WI38 (cell line): Measurements from ENCODE around the gene ESYT2.

ENCODE experiments used
- H3K4me3 ChIP-seq: 2 replicates; pipeline ENCODE4 v1.5.1; 2011; ENCODE audit warnings: low read depth, mild to moderate bottlenecking, control low read depth, low read length
- CTCF ChIP-seq: IDR thresholded peaks from 2 replicates; pipeline ENCODE4 v1.5.1; 2012; ENCODE audit warnings: low read depth, mild to moderate bottlenecking, control low read depth, low read length

Gene ESYT2

GRCh38 chr7:158761945-158762344 lies 67.4 kb downstream of the ESYT2 start:
- H3K4me3 ChIP-seq, result no peak overlapping the region
- no peak for TF ChIP-seq CTCF

GRCh38 chr7:158760936-158761335 lies 68.4 kb downstream of the ESYT2 start:
- TF ChIP-seq CTCF, result no peak
- no peak overlapping the region for H3K4me3 ChIP-seq

- TF ChIP-seq CTCF, result no peak
- H3K4me3 ChIP-seq, result no peak overlapping the region
Observed at GRCh38 chr7:158760445-158760764, 68.9 kb downstream of the ESYT2 start.

- no peak for TF ChIP-seq CTCF
Observed at GRCh38 chr7:158759749-158760444, 69.4 kb downstream of the ESYT2 start.

GRCh38 chr7:158759245-158759614 lies 70.1 kb downstream of the ESYT2 start:
- H3K4me3 ChIP-seq, result no peak overlapping the region
- no peak for TF ChIP-seq CTCF

More at GRCh38 chr7:158759749-158760444, 69.4 kb downstream of the ESYT2 start:
- no peak overlapping the region for H3K4me3 ChIP-seq

GRCh38 chr7:158758586-158759244 lies 70.6 kb downstream of the ESYT2 start:
- no peak for TF ChIP-seq CTCF
- no peak overlapping the region for H3K4me3 ChIP-seq

GRCh38 chr7:158757404-158757989 lies 71.8 kb downstream of the ESYT2 start:
- TF ChIP-seq CTCF, result no peak
- no peak overlapping the region for H3K4me3 ChIP-seq
